VCaP (cell line): Measurements from ENCODE around the gene OR5AR1.

ENCODE experiments used
- H3K27ac ChIP-seq: fragments of 450-650 bp; 2 replicates; pipeline ENCODE4 v1.5.1; 2017
- CTCF ChIP-seq: fragments of 450-650 bp; conservative IDR thresholded peaks from 2 replicates; pipeline ENCODE4 v1.5.1; 2017; ENCODE audit warnings: mild to moderate bottlenecking, moderate library complexity

Gene OR5AR1

GRCh38 chr11:56670984-56671383 lies 7.5 kb downstream of the OR5AR1 start:
- no peak overlapping the region for H3K27ac ChIP-seq
- no peak for TF ChIP-seq CTCF

DNA sequence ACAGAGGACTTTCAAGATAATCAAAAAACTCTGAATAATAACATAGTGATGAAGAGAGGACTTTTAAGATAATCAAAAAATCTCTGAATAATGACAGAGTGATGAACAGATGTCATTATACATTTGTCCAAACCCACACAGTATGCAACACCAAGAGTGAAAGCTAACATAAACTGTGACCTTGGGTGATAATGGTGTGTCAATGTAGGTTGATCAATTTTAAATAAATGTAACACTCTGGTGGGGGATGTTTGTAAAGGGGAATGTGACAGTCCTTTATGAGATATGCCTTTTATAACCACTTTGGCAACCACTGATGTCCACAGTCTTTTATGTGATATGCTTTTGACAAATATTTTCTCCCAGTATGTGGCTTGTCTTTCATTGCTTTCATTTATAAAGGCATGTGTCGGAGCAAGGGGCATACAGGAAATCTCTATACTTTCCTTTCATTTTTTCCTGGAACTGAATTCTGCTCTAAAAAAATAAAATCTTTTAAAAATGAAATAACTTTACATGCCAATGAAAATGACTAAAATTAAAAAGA lies 25.1 kb downstream of the OR5AR1 start:
- TF ChIP-seq CTCF, result no peak

DNA sequence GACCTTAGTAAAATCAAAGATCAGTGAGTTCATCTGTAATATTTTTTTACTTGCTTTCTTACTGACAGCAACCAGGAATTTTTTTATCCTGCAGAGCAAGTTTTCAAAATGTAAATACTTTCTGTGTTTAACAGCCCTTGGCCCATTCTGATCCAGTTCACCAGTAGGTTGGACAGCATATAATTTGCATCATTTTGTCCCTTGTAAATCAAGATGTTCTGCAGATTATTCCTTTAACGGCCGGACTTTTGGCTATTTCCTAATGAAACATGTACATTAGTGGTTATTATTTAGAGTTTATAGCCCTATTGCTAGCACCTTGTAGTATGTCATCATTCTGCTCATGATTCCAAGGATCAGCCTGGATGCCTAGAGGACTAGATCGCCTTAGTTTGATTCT lies 27.7 kb downstream of the OR5AR1 start:
- H3K27ac ChIP-seq, result peak overlapping the region; percentile 53; the same call in 1 of the 2 replicates

More for the DNA sequence above, 25.1 kb downstream of the OR5AR1 start:
- no peak overlapping the region for H3K27ac ChIP-seq

GRCh38 chr11:56693428-56693827 lies 29.9 kb downstream of the OR5AR1 start:
- TF ChIP-seq CTCF, result no peak
- H3K27ac ChIP-seq, result no peak overlapping the region

- TF ChIP-seq CTCF, result no peak
- no peak within 1 kb of the TSS for H3K27ac ChIP-seq
Measured at GRCh38 chr11:56698795-56699194, 35.3 kb downstream of the OR5AR1 start, which contains the start of gene OR9G1. TSS of gene OR9G1 (plus strand) at chr11:56699095. CDS start at chr11:56700388, 1,293 bp downstream.

DNA sequence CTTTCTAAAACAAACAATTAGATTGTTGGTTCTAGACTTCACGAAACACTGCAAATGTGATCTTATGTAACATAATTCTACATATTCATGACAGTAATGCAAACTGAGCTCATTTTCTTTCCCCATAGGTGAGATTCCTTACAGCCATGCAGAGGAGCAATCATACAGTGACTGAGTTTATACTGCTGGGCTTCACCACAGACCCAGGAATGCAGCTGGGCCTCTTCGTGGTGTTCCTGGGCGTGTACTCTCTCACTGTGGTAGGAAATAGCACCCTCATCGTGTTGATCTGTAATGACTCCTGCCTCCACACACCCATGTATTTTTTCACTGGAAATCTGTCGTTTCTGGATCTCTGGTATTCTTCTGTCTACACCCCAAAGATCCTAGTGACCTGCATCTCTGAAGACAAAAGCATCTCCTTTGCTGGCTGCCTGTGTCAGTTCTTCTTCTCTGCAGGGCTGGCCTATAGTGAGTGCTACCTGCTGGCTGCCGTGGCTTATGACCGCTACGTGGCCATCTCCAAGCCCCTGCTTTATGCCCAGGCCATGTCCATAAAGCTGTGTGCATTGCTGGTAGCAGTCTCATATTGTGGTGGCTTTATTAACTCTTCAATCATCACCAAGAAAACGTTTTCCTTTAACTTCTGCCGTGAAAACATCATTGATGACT lies 36.9 kb downstream of the OR5AR1 start:
- no peak overlapping the region for H3K27ac ChIP-seq
- TF ChIP-seq CTCF, result no peak

DNA sequence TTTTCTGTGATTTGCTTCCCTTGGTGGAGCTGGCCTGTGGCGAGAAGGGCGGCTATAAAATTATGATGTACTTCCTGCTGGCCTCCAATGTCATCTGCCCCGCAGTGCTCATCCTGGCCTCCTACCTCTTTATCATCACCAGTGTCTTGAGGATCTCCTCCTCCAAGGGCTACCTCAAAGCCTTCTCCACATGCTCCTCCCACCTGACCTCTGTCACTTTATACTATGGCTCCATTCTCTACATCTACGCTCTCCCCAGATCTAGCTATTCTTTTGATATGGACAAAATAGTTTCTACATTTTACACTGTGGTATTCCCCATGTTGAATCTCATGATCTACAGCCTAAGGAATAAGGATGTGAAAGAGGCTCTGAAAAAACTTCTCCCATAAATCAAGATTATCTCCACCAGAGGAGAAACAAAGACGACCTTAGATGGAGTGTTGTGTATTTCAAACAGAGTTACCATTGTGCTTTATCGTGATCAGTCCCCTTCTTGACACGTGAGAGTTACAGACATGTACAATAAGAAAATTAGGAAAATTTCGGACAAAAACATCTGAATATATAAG lies 37.5 kb downstream of the OR5AR1 start:
- no peak for TF ChIP-seq CTCF
- no peak overlapping the region for H3K27ac ChIP-seq
